ENCODE data around the gene PLD6. TPM values are rescaled to one million over a fixed set of nuclear protein-coding genes. Genes with fewer than 3 reads are reported as not detected.
"Not testable (repeated sequence)": the region's sequence is repeated elsewhere in the genome, so short reads cannot be mapped to it uniquely, and the experiment has no call there.

The PLD6 gene, protein sequence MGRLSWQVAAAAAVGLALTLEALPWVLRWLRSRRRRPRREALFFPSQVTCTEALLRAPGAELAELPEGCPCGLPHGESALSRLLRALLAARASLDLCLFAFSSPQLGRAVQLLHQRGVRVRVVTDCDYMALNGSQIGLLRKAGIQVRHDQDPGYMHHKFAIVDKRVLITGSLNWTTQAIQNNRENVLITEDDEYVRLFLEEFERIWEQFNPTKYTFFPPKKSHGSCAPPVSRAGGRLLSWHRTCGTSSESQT
- 13.4 and 15.5 TPM in 2 replicates for total RNA-seq (2021)
- Bru-seq, nascent RNA = percentile 75 among the genes with signal in this experiment
- BruChase-seq, experiment 1, labeled RNA remaining after a 2-hour chase = percentile 97 among the genes with signal in this experiment
- percentile 82 among the genes with signal in this experiment for BruChase-seq, experiment 2, labeled RNA remaining after a 6-hour chase
- long read RNA-seq, transcript PLD6-201 (2 exons, 2,560 nt) = major isoform, 51 of 59 reads
- long read RNA-seq, partial matches to known transcripts = 0 of 59 reads
- long read RNA-seq, other reads (novel, unspliced or antisense) = 8 of 59 reads

GRCh38 chr17:17206124-17206912 is at the start of gene PLD6:
TSS of gene PLD6 (minus strand) at chr17:17206333. CDS start at chr17:17206286, 47 bp downstream.
- DNase-seq (ENCODE audit: low spot score) = peak; percentile 89
- intact Hi-C loops (cut with micrococcal nuclease; ENCODE audit: unreplicated experiment) = loop anchor here (1.0 to 5.0 kb wide), 2 partner anchors 31 to 204 kb away; partner anchors contain the start of gene FLCN
- POLR2A ChIA-PET (ENCODE audit: low non-redundant PET) = no interaction called here

GRCh38 chr17:17255689-17256088 is 49.6 kb upstream of the PLD6 start:
- CTCF ChIA-PET; H3K27me3 ChIP-seq (replicated peaks; ENCODE audit: insufficient read depth, low read depth, low read length, poor library complexity); H3K27ac ChIP-seq (ENCODE audit: low read depth, low read length, poor library complexity, severe bottlenecking); intact Hi-C loops (cut with micrococcal nuclease; ENCODE audit: unreplicated experiment); BruUV-seq (replicated peaks); POLR2A ChIA-PET (ENCODE audit: low non-redundant PET); DNase-seq (ENCODE audit: low spot score); H3K9me3 ChIP-seq (ENCODE audit: low read depth, low read length, poor library complexity, severe bottlenecking); H3K4me1 ChIP-seq (ENCODE audit: insufficient read depth, low read length, poor library complexity, severe bottlenecking); H3K4me3 ChIP-seq (ENCODE audit: low read depth, low read length, poor library complexity, severe bottlenecking): not testable (repeated sequence)
- H3K36me3 ChIP-seq (ENCODE audit: insufficient read depth, low read length, poor library complexity, severe bottlenecking) = peaks cover 72% of the 10 kb centered on the region

More at GRCh38 chr17:17206124-17206912, at the start of gene PLD6:
- CTCF ChIA-PET = no interaction called here
- TF ChIP-seq EZH2 (IDR thresholded peaks at IDR 0.05; ENCODE audit: borderline replicate concordance, low read depth, low read length, poor library complexity, severe bottlenecking) = no peak
- TF ChIP-seq, protein P1, sequence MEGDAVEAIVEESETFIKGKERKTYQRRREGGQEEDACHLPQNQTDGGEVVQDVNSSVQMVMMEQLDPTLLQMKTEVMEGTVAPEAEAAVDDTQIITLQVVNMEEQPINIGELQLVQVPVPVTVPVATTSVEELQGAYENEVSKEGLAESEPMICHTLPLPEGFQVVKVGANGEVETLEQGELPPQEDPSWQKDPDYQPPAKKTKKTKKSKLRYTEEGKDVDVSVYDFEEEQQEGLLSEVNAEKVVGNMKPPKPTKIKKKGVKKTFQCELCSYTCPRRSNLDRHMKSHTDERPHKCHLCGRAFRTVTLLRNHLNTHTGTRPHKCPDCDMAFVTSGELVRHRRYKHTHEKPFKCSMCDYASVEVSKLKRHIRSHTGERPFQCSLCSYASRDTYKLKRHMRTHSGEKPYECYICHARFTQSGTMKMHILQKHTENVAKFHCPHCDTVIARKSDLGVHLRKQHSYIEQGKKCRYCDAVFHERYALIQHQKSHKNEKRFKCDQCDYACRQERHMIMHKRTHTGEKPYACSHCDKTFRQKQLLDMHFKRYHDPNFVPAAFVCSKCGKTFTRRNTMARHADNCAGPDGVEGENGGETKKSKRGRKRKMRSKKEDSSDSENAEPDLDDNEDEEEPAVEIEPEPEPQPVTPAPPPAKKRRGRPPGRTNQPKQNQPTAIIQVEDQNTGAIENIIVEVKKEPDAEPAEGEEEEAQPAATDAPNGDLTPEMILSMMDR (conservative IDR thresholded peaks at IDR 0.05; ENCODE audit: low read depth, low read length) = no peak
- Histone ChIP-seq H3K4me3 (ENCODE audit: low read depth, low read length, poor library complexity, severe bottlenecking) (peak within 1 kb of the TSS; percentile 72), H3K27ac (ENCODE audit: low read depth, low read length, poor library complexity, severe bottlenecking) (peak within 1 kb of the TSS; percentile 88), H3K36me3 (ENCODE audit: insufficient read depth, low read length, poor library complexity, severe bottlenecking) (peaks cover 9% of the 10 kb centered on the region), H3K27me3 (replicated peaks; ENCODE audit: insufficient read depth, low read depth, low read length, poor library complexity) (no peaks in the 10 kb centered on the region), H3K4me1 (ENCODE audit: insufficient read depth, low read length, poor library complexity, severe bottlenecking) (peaks cover 18% of the 10 kb centered on the region), H3K9me3 (ENCODE audit: low read depth, low read length, poor library complexity, severe bottlenecking) (no peaks in the 10 kb centered on the region)
- no TSS peak for BruUV-seq (replicated peaks)

GRCh38 chr17:17254036-17254435 is 47.9 kb upstream of the PLD6 start:
- Histone ChIP-seq H3K4me3 (ENCODE audit: low read depth, low read length, poor library complexity, severe bottlenecking) (no peak overlapping the region), H3K27ac (ENCODE audit: low read depth, low read length, poor library complexity, severe bottlenecking) (no peak overlapping the region), H3K27me3 (replicated peaks; ENCODE audit: insufficient read depth, low read depth, low read length, poor library complexity) (no peaks in the 10 kb centered on the region), H3K9me3 (ENCODE audit: low read depth, low read length, poor library complexity, severe bottlenecking) (no peaks in the 10 kb centered on the region), H3K4me1 (ENCODE audit: insufficient read depth, low read length, poor library complexity, severe bottlenecking) (no peaks in the 10 kb centered on the region), H3K36me3 (ENCODE audit: insufficient read depth, low read length, poor library complexity, severe bottlenecking) (peaks cover 69% of the 10 kb centered on the region)
- TF ChIP-seq, protein P1 (conservative IDR thresholded peaks at IDR 0.05; ENCODE audit: low read depth, low read length) = no peak
- no peak for TF ChIP-seq EZH2 (IDR thresholded peaks at IDR 0.05; ENCODE audit: borderline replicate concordance, low read depth, low read length, poor library complexity, severe bottlenecking)
- BruUV-seq (replicated peaks) = no TSS peak
- no peak for DNase-seq (ENCODE audit: low spot score)
- intact Hi-C loops (cut with micrococcal nuclease; ENCODE audit: unreplicated experiment) = no loop called here
- POLR2A ChIA-PET (ENCODE audit: low non-redundant PET) = no interaction called here
- CTCF ChIA-PET = no interaction called here
